Activated T-cell treated with anti-CD3 and anti-CD28 coated beads, Interleukin-2, amount 50 U/mL, for 4 hours (primary cell): ENCODE results near the gene STRIT1. TPM values are rescaled to one million over a fixed set of nuclear protein-coding genes. Genes with fewer than 3 reads are reported as not detected.

ENCODE experiments used
- total RNA-seq, 3 donors: library from RNA; stranded (reverse); gene quantifications; one replicate each; pipeline ENCODE4 v1.2.1, GENCODE V29; 2021

STRIT1 gene
- total RNA-seq, 3 donors from 2014 or later, result not detected

Other genes starting within 250 kb of the STRIT1 start
- gene MME, start 213.4 kb downstream of the STRIT1 start, total RNA-seq, result under 1 TPM in 1 of 3 donors, not detected in 2; 0.11 TPM